Effector CD8-positive, alpha-beta T cell (primary cell): Measurements from ENCODE around the gene CCR2.
"Not testable (repeated sequence)": the region's sequence is repeated elsewhere in the genome, so short reads cannot be mapped to it uniquely, and the experiment has no call there.

ENCODE experiments used
- DNase-seq: peaks from one replicate; lab custom pipeline; 2025; lab: John Stamatoyannopoulos, UW
- total RNA-seq, 4 experiments: gene quantifications; one replicate each; lab custom pipeline; 2026; lab: John Stamatoyannopoulos, UW

CCR2 gene
- total RNA-seq: 3.1 to 12.7 (median 7.1) reads per million in 4 experiments

- no peak for DNase-seq
Measured at GRCh38 chr3:46353647-46354410, at the start of gene CCR2. TSS of gene CCR2 (plus strand) at chr3:46354111. CDS start at chr3:46357528, 3,417 bp downstream.

GRCh38 chr3:46304739-46305138, 49.2 kb upstream of the CCR2 start:
- DNase-seq: no peak

- DNase-seq: no peak
Measured at GRCh38 chr3:46312991-46313390, 40.9 kb upstream of the CCR2 start.

GRCh38 chr3:46314517-46314916, 39.4 kb upstream of the CCR2 start:
- no peak for DNase-seq

- DNase-seq: no peak
Measured at GRCh38 chr3:46316206-46316605, 37.7 kb upstream of the CCR2 start.

GRCh38 chr3:46318207-46318927, 35.5 kb upstream of the CCR2 start:
- no peak for DNase-seq

GRCh38 chr3:46321461-46322104, 32.3 kb upstream of the CCR2 start:
- DNase-seq: no peak

- no peak for DNase-seq
Measured at GRCh38 chr3:46324036-46324435, 29.9 kb upstream of the CCR2 start.

GRCh38 chr3:46325645-46326300, 28.1 kb upstream of the CCR2 start:
- DNase-seq: no peak

GRCh38 chr3:46330676-46331075, 23.2 kb upstream of the CCR2 start:
- DNase-seq: not testable (repeated sequence)

GRCh38 chr3:46334741-46335478, 19.0 kb upstream of the CCR2 start:
- no peak for DNase-seq

GRCh38 chr3:46335541-46335940, 18.4 kb upstream of the CCR2 start:
- no peak for DNase-seq

- DNase-seq: no peak
Measured at GRCh38 chr3:46337911-46338310, 16.0 kb upstream of the CCR2 start.

- DNase-seq: no peak
Measured at GRCh38 chr3:46338840-46339239, 15.1 kb upstream of the CCR2 start.

- DNase-seq: no peak
Measured at GRCh38 chr3:46344476-46344875, 9.4 kb upstream of the CCR2 start.

- no peak for DNase-seq
Measured at GRCh38 chr3:46348823-46349482, 5.0 kb upstream of the CCR2 start.

GRCh38 chr3:46349484-46350261, 4.2 kb upstream of the CCR2 start:
- no peak for DNase-seq

GRCh38 chr3:46350262-46350565, 3.7 kb upstream of the CCR2 start:
- no peak for DNase-seq

- no peak for DNase-seq
Measured at GRCh38 chr3:46351646-46352045, 2.3 kb upstream of the CCR2 start.

GRCh38 chr3:46353090-46353489, 821 bp upstream of the CCR2 start:
- no peak for DNase-seq
